ENCODE results near the gene TBRG1.

- TF ChIP-seq CTCF (IDR thresholded peaks at IDR 0.05) (no peak), EP300 (IDR thresholded peaks at IDR 0.05) (no peak), POLR2A (IDR thresholded peaks at IDR 0.05) (no peak), POLR2AphosphoS5 (IDR thresholded peaks at IDR 0.05) (no peak)
Measured at GRCh38 chr11:124581817-124582216, 40.8 kb upstream of the TBRG1 start.
